Renal pelvis (tissue), 4 donors: ENCODE results near the gene GAD1. TPM values are rescaled to one million over a fixed set of nuclear protein-coding genes. Genes with fewer than 3 reads are reported as not detected.

ENCODE experiments used
- DNase-seq: peaks from one replicate; pipeline ENCODE4 v3.0.0-alpha.2; 2013
- polyA plus RNA-seq, 3 donors: library from polyadenylated mRNA; unstranded; fragments of 120-200 nt; gene quantifications; one replicate each; pipeline ENCODE4 v1.2.1, GENCODE V29; 2013; ENCODE audit not compliant: insufficient read length in 3 of 3

Gene GAD1
- polyA plus RNA-seq, 3 donors: 0.68 to 1.5 (median 1.2) TPM

GRCh38 chr2:170817093-170818035 is 677 bp downstream of the GAD1 start:
- no peak for DNase-seq

DNA sequence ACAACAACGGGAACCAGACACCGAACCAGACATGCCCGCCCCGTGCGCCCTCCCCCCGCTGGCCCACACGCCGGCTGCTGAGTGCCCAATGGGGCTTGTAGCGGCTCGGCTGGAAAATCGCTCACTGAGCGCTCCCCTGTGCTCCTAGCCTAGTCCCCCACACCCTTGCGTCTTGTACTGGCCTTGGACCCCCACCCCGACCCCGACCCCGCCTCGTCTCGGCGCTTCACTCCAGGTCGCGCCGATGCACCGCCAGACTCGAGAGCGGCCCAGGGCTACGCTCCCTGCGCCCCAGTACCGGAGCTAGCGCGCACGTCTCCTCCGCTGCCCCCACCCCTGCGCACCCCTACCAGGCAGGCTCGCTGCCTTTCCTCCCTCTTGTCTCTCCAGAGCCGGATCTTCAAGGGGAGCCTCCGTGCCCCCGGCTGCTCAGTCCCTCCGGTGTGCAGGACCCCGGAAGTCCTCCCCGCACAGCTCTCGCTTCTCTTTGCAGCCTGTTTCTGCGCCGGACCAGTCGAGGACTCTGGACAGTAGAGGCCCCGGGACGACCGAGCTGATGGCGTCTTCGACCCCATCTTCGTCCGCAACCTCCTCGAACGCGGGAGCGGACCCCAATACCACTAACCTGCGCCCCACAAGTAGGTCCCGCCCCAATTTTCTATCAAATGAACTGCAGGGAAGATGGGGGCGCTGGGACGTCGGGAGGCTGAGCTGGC is 1.5 kb downstream of the GAD1 start:
- DNase-seq: no peak

GRCh38 chr2:170818752-170819470 is 2.2 kb downstream of the GAD1 start:
- no peak for DNase-seq

GRCh38 chr2:170819680-170820664 is 3.3 kb downstream of the GAD1 start:
- DNase-seq: no peak

DNA sequence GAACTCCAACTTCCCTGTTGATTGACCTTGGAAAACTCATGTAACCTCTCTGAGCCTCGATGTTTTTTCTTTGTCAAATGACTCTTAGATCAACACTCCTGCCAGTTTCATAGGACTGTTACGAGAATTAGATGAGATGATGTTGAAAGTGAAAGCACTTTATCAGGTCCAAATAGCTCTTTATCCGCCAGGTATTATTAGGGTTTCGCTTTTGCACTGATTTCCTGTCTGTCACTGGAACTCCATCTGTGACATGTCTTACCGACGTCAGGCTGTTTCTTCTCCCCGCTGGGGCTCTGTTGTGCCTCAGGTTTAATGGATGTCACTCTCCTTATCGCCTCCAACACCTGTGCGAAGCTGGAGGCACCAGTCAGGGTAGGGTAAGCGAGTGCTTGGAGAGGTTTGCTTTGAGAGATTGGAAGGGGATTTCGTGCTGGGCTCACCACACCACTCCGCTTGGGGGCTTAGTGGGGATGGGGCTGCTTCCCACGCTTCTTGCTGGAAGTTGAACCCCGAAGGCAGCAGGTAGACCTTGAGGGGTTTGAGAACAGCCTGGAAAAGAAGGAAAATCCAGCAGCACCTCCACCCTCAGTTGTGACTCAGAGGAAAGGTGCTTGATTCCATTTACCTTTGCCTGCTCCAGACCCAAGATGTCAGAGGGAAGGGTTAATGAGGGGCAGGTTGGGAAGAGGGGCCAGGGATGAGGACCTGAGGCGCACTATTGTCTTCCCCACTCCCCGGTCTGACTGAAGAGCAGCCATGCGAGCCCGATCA is 4.3 kb downstream of the GAD1 start:
- DNase-seq: no peak

DNA sequence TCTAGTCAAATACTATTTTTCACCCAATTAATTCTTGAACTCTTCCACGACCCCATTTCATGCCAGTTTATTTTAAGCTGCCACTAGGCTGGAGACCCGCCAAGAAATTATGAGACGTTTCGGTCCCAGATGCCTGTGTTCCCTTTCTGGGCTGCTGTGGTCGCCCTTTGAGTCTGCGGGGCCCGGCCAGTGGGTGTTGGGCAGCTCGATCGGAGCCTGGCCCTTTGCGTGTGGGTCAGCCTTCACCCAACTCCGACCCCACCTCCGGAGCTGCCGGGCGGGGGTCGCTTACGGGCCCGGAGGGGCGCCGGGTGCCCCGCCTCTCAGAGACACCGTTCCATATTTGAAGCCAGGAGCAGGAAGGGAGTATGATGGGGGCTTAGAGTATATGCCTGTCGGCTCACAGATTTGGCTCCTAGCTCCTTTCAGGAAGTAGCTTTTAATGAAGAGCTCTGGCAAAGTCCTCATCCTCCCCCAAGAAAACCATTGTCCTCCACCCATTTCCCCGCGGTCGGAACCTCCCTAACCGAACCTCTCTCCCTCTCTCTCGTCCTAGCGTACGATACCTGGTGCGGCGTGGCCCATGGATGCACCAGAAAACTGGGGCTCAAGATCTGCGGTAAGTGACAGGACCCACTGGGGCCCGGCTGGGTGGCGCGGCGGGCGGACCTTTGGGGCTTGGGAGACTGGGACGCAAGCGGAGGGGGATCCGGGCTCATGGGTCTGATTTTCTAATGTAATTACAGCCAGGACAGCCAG is 5.0 kb downstream of the GAD1 start:
- DNase-seq: no peak

DNA sequence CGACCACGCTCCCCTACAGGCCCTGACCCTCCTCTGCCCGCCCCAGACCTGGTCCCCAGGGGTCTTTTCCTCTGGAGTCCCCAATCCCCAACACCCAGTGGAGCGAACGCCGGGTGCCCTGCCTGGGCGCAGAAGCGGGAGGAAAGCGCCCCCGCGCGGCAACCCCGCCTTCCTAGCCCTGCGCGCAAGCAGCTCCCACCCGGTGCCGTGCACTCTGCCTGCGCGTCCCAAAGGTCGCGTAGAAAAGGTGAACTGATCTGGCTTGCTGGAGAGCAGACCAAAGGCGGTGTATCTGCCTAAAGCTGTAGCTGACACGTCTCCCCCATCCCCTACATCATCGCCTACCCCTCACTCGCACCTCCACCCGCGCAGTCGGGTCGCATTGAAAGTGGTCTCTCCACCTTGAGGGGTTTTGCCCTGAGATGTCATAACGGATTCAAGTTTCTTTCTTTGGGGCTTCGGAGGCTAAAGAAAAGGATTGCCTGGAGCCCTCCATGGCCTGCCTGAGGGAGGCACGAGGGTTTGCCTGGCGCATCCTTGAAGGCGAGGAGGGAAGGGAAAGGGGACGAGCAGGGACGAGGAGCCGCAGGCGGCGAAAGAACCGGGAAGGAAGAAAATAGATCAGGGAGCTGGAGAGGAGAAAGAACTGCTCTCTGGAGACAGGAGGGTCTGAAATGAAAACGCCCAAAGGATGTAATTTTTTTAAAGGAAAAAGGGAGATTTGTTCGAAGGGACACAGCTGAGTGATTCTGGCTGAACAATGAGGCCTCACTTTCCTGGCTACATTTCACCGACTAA is 5.8 kb downstream of the GAD1 start:
- no peak for DNase-seq

GRCh38 chr2:170823088-170823897 is 6.6 kb downstream of the GAD1 start:
- DNase-seq: no peak

DNA sequence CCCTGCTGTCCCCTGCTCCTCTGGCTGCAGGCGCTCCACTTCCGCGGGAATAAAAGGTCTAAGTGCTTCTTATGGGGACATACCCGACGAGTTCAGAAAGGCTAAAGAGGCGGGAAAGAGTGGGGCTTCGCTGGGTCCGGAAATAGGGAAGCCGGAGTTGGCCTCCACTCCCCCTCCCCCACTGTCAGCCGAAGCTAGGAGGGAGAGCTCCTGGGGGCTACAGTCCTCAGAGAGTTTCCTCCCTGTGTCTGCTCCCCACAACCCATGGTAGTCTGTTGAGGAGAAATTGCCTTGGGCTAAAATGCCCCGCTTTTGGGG is 7.2 kb downstream of the GAD1 start:
- DNase-seq: no peak

GRCh38 chr2:170824526-170825015 is 7.9 kb downstream of the GAD1 start:
- DNase-seq: no peak

- no peak for DNase-seq
Measured at GRCh38 chr2:170827841-170828532, 11.3 kb downstream of the GAD1 start.

DNA sequence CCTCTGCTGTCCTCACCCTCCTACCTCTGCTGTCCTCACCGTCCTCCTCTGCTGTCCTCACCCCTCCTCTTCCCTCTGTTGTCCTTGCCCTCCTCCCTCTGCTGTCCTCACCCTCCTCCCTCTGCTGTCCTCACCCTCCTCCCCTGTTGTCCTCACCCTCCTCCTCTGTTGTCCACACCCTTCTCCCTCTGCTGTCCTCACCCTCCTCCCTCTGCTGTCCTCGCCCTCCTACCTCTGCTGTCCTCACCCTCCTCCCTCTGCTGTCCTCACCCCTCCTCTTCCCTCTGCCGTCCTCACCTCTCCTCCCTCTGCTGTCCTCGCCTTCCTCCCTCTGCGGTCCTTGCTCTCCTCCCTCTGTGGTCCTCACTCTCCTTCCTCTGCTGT is 11.8 kb downstream of the GAD1 start:
- no peak for DNase-seq

DNA sequence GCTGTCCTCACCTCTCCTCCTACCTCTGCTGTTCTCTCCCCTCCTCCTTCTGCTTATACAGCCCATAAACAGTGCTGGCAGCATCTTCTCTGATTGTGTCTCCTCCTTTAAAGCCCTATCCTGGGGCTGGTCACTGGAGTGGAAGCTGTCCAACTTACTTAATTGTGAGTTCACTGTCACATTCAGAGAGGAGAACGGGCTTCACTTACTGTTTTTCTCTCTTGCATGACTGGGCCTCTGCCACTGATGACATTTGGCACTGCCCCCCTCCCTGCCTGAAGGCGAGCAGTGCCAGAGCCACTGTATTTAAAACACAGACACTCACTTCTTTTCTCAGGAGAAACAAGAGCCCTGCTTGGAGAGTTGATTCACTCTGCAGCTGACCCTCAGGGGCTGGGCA is 12.3 kb downstream of the GAD1 start:
- DNase-seq: no peak

DNA sequence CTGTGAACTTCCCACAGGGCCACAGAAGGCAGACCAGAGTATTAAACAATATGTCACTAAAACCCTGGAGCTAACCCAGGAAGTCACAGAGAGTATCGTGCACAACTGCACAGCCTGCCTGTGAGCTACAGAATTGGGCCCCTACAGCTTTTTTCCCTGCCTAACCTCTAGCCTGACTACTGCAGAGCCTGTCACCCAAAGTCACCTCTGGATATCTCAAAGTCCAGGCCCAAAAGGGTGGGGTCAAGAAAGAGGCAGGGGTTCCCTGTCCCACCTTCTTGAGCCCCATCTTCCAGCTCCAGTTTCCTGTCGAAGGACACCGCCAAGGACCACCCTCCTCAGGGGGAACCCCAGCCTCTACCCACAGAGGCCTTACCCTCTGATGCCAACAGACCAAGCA is 13.5 kb downstream of the GAD1 start:
- no peak for DNase-seq

- no peak for DNase-seq
Measured at GRCh38 chr2:170831115-170831514, 14.4 kb downstream of the GAD1 start.

DNA sequence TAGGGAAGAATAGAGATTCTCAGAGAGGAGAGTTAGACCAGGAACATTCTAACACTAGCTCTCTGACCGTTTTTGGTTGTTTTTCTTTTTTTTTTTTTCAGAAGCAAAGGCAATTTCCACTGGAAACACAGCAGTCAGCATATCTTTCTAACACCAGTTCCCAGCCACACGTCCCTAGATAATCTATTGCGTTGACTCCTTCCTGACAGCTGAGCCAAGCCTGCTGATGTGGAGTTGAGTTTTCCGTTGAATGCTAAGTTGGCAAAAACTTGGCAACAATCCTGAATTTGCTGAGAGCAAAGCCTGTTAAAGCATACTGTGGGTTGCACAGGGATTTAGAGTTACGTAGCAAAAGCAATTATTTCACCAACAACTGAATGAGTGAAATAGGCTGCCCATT is 19.3 kb downstream of the GAD1 start:
- DNase-seq: no peak

- no peak for DNase-seq
Measured at GRCh38 chr2:170840717-170841210, 24.1 kb downstream of the GAD1 start.
